ENCODE results near the gene ERBB4.
"Not testable (repeated sequence)": the region's sequence is repeated elsewhere in the genome, so short reads cannot be mapped to it uniquely, and the experiment has no call there.

The ERBB4 gene

DNA sequence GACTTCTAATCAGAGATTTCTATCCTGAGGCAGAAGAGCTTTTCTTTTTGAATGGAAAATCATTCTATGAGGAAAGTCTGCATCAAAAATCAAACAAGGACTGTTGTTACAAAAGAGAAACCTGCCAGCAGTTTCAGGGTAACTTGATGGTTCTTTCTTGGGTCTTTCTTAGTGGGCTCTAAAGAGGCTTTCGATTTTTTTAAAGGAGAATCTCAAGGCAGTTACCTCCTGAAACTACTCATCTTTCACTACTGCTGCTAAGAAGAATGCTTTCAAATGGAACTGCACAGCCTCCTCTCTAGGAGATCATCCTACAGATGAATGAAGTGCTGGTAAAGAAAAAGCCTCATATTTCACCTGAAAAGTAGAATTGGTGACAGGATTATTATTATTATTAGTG lies 272.3 kb downstream of the ERBB4 start:
- H3K9me3 ChIP-seq (ENCODE audit: control insufficient read depth, low read length): no peaks in the 10 kb centered on the region
- H3K27me3 ChIP-seq (ENCODE audit: control insufficient read depth, insufficient read depth, low read length): no peaks in the 10 kb centered on the region
- no peaks in the 10 kb centered on the region for H3K4me1 ChIP-seq (ENCODE audit: control insufficient read depth, insufficient read depth, low read length)
- no peak overlapping the region for H3K4me3 ChIP-seq (ENCODE audit: low read length)
- H3K36me3 ChIP-seq (ENCODE audit: control insufficient read depth, insufficient read depth, low read length): no peaks in the 10 kb centered on the region
- H3K9ac ChIP-seq (ENCODE audit: low read length): no peak overlapping the region

DNA sequence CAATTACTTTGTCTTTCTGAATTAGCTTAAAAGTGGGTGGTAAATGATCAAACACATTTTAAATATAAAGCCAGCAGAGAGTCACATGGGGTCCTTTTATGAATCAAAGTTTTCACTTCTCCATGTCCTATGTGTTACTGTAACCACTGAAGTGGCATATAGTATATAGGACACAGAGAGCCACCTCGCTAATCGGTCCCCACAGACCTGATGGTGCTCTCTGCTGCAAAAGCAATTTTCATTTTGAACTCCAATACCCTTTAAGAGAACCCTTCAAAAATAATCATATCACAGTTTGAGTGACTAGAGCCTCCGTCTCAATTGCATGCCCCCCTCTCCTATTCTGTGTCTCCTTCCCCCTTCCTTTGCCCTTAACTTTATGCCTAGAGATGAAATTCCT lies 272.8 kb downstream of the ERBB4 start:
- H3K36me3 ChIP-seq (ENCODE audit: control insufficient read depth, insufficient read depth, low read length): no peaks in the 10 kb centered on the region
- H3K4me1 ChIP-seq (ENCODE audit: control insufficient read depth, insufficient read depth, low read length): no peaks in the 10 kb centered on the region
- no peak overlapping the region for H3K4me3 ChIP-seq (ENCODE audit: low read length)
- H3K9ac ChIP-seq (ENCODE audit: low read length): no peak overlapping the region
- H3K9me3 ChIP-seq (ENCODE audit: control insufficient read depth, low read length): no peaks in the 10 kb centered on the region
- H3K27me3 ChIP-seq (ENCODE audit: control insufficient read depth, insufficient read depth, low read length): no peaks in the 10 kb centered on the region

DNA sequence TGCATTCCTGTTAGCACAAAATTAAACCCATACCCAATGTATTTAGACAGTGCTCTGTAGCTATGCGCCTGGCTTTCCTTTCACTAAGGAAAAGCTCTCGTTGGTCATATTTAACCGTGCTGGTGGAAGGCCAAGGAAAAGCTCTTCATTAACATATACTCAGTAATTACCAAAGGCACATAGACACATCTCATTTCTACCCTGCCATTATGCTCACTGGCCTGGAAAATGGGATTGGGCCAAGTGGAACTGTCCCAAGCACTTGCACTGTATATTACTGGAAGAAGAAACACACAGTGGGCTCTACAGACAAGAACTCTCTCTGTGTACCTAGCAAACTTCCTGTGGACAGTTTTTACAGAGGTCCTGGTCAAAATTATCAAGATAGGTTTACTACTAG lies 274.4 kb downstream of the ERBB4 start:
- Histone ChIP-seq H3K36me3 (ENCODE audit: control insufficient read depth, insufficient read depth, low read length) (no peaks in the 10 kb centered on the region), H3K9me3 (ENCODE audit: control insufficient read depth, low read length) (no peaks in the 10 kb centered on the region), H3K4me1 (ENCODE audit: control insufficient read depth, insufficient read depth, low read length) (no peaks in the 10 kb centered on the region), H3K9ac (ENCODE audit: low read length) (no peak overlapping the region), H3K27me3 (ENCODE audit: control insufficient read depth, insufficient read depth, low read length) (no peaks in the 10 kb centered on the region), H3K4me3 (ENCODE audit: low read length) (no peak overlapping the region)

DNA sequence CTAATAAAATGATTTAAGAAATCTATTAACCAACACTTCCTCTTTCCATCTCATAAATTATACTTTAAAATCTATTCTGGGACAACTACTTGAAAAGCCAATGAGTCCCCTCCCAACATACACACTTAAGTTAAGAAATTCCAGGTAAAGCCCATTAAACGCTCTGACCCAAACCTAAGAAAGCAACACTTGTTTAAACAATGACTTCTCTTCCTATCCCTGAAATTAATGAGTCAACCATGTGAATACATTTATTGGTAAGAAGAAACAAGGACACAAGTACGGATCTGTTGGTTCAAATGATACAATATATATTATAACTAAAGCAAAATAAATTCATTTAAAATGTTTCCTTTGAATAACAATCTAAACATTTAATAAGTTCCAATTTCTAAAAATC lies 279.4 kb downstream of the ERBB4 start:
- Histone ChIP-seq H3K9ac (ENCODE audit: low read length) (no peak overlapping the region), H3K4me1 (ENCODE audit: control insufficient read depth, insufficient read depth, low read length) (no peaks in the 10 kb centered on the region), H3K27me3 (ENCODE audit: control insufficient read depth, insufficient read depth, low read length) (no peaks in the 10 kb centered on the region), H3K36me3 (ENCODE audit: control insufficient read depth, insufficient read depth, low read length) (no peaks in the 10 kb centered on the region), H3K9me3 (ENCODE audit: control insufficient read depth, low read length) (no peaks in the 10 kb centered on the region), H3K4me3 (ENCODE audit: low read length) (no peak overlapping the region)

DNA sequence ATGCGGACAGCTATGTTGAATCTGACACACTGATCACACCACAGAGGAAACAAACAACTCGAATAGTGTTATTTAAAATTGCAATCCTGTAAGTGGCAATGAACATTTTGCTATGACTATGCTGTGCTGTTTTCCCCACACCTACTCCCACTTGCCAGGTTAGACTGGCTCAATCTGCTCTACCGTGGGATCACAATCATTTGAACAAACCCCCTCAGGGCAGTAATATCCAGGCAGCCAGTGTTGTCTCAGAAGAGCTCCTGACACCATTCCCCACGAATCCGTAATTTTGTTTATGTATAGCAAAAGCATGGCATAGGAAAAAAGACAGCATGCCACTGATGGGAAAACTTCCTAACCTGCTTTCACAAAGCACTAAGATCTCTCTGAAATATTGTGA lies 284.3 kb downstream of the ERBB4 start:
- Histone ChIP-seq H3K36me3 (ENCODE audit: control insufficient read depth, insufficient read depth, low read length) (no peaks in the 10 kb centered on the region), H3K4me3 (ENCODE audit: low read length) (no peak overlapping the region), H3K27me3 (ENCODE audit: control insufficient read depth, insufficient read depth, low read length) (no peaks in the 10 kb centered on the region), H3K9ac (ENCODE audit: low read length) (no peak overlapping the region), H3K9me3 (ENCODE audit: control insufficient read depth, low read length) (no peaks in the 10 kb centered on the region), H3K4me1 (ENCODE audit: control insufficient read depth, insufficient read depth, low read length) (no peaks in the 10 kb centered on the region)

DNA sequence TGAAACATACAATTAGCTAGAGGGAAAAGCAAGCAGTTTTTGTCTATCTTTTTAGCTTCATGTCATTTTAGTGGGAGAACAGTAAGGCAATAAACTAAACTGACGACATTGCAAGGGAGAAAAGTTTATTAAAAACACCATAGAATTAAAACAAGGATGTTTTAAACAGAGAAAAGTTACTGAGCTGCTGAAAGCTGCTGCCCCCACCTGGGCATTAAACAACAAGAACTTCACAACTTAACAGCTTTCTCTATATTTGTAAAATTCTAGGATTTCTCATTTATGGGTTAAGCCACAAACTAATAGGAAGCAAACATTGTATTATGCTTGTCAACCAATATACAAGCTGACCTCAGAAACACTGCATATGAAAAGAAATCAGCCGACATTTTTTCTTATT lies 289.2 kb downstream of the ERBB4 start:
- Histone ChIP-seq H3K4me3 (ENCODE audit: low read length) (no peak overlapping the region), H3K9me3 (ENCODE audit: control insufficient read depth, low read length) (no peaks in the 10 kb centered on the region), H3K27me3 (ENCODE audit: control insufficient read depth, insufficient read depth, low read length) (no peaks in the 10 kb centered on the region), H3K36me3 (ENCODE audit: control insufficient read depth, insufficient read depth, low read length) (no peaks in the 10 kb centered on the region), H3K9ac (ENCODE audit: low read length) (no peak overlapping the region), H3K4me1 (ENCODE audit: control insufficient read depth, insufficient read depth, low read length) (no peaks in the 10 kb centered on the region)

DNA sequence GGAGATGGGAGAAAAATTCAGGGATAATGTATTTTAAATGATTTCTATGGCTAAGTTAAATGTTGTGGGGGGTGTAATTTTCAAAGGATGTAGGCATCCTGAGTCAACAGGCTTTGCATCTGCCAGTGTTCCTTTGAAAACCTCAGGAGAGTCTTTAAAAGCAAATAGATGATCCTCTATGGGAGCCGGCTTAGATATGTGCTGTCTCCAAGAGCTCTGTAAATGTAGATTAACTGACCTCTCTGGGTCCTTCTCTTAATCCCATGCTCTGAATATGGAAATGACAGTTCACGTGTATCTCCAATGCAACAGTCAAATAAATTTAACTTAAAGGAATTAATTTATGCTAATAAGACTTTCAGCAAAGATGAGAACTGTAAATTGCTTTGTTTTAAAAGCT lies 292.7 kb downstream of the ERBB4 start:
- Histone ChIP-seq H3K36me3 (ENCODE audit: control insufficient read depth, insufficient read depth, low read length) (no peaks in the 10 kb centered on the region), H3K4me3 (ENCODE audit: low read length) (no peak overlapping the region), H3K27me3 (ENCODE audit: control insufficient read depth, insufficient read depth, low read length) (no peaks in the 10 kb centered on the region), H3K9ac (ENCODE audit: low read length) (no peak overlapping the region), H3K9me3 (ENCODE audit: control insufficient read depth, low read length) (no peaks in the 10 kb centered on the region), H3K4me1 (ENCODE audit: control insufficient read depth, insufficient read depth, low read length) (no peaks in the 10 kb centered on the region)

DNA sequence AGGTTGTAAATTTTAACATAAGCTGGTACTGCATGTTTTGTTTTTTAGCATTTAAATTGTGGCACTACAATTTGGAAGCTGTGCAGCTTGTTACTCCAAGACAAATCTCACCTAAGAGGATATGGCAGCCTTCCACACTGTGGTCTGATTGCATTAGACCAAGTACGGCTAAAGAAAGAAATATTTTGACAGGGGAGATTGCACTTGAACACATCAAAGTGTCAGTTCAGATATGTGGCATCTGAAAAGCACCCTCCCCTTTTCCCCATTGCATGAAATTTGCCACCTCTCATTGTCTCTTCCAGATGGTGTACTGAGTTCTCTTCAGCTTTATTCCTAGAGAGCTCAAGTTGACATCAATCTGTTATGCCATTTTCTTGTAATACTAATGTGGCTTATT lies 295.9 kb downstream of the ERBB4 start:
- Histone ChIP-seq H3K4me3 (ENCODE audit: low read length) (no peak overlapping the region), H3K36me3 (ENCODE audit: control insufficient read depth, insufficient read depth, low read length) (no peaks in the 10 kb centered on the region), H3K27me3 (ENCODE audit: control insufficient read depth, insufficient read depth, low read length) (no peaks in the 10 kb centered on the region), H3K4me1 (ENCODE audit: control insufficient read depth, insufficient read depth, low read length) (no peaks in the 10 kb centered on the region), H3K9ac (ENCODE audit: low read length) (no peak overlapping the region), H3K9me3 (ENCODE audit: control insufficient read depth, low read length) (no peaks in the 10 kb centered on the region)

DNA sequence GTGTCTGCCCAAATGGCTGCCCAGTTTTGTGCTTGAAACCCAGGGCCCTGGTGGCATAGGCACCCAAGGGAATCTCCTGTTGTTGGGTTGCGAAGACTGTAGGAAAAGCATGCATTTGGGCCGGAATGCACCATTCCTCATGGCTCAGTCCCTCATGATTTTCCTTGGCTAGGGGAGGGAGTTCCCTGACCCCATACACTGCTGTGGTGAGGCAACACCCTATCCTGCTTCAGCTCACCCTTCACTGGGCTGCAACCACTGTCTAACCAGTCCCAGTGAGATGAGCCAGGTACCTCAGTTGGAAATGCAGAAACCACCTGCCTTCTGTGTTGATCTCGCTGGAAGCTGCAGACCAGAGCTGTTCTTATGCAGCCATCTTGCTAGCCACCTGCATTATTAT lies 300.4 kb downstream of the ERBB4 start:
- not testable (repeated sequence) for H3K36me3 ChIP-seq (ENCODE audit: control insufficient read depth, insufficient read depth, low read length); H3K4me3 ChIP-seq (ENCODE audit: low read length); H3K9ac ChIP-seq (ENCODE audit: low read length); H3K9me3 ChIP-seq (ENCODE audit: control insufficient read depth, low read length); H3K4me1 ChIP-seq (ENCODE audit: control insufficient read depth, insufficient read depth, low read length); H3K27me3 ChIP-seq (ENCODE audit: control insufficient read depth, insufficient read depth, low read length)

DNA sequence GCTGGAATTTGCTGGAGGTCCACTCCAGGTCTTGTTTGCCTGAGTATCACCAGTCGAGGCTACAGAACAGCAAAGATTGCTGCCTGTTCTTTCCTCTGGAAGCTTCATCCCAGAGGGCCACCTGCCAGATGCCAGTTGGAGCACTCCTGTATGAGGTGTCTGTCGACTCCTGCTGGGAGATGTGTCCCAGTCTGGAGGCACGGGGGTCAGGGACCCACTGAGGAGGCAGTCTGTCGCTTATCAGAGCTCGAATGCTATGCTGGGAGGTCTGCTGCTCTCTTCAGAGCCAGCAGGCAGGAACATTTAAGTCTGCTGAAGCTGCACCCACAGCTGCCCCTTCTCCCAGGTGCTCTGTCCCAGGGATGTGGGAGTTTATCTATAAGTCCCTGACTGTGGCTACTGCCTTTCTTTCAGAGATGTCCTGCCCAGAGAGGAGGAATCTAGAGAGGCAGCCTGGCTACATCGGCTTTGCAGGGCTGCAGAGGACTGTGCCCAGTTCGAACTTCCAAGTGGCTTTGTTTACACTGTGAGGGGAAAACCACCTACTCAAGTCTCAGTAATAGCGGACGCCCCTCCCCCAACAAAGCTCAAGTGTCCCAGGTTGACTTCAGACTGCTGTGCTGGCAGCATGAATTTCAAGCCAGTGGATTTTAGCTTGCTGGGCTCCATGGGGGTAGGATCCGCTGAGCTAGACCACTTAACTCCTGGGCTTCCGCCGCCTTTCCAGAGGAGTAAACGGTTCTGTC lies 301.1 kb downstream of the ERBB4 start:
- Histone ChIP-seq H3K27me3 (ENCODE audit: control insufficient read depth, insufficient read depth, low read length) (no peaks in the 10 kb centered on the region), H3K9me3 (ENCODE audit: control insufficient read depth, low read length) (no peaks in the 10 kb centered on the region), H3K4me3 (ENCODE audit: low read length) (no peak overlapping the region), H3K36me3 (ENCODE audit: control insufficient read depth, insufficient read depth, low read length) (no peaks in the 10 kb centered on the region), H3K4me1 (ENCODE audit: control insufficient read depth, insufficient read depth, low read length) (no peaks in the 10 kb centered on the region), H3K9ac (ENCODE audit: low read length) (no peak overlapping the region)

DNA sequence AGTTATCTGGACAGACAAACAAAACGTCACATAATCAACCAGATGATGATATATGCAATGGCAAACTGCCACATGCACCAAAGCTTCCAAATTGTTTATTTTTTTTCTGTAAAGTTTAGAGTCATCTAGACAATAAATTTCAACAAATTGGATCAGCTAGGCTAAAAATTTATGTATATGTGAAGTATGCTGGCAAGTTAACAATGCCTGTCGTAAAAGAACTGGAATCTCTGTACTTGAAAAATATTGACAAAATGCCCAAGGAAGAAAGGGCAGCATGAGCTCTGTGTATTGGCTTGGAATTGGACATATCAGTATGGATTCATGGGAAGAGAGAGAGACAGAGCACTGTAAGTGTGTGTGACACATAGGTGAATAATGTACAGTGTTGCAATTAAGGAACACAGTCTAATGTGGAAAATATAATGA lies 309.8 kb downstream of the ERBB4 start:
- Histone ChIP-seq H3K4me1 (ENCODE audit: control insufficient read depth, insufficient read depth, low read length) (no peaks in the 10 kb centered on the region), H3K4me3 (ENCODE audit: low read length) (no peak overlapping the region), H3K27me3 (ENCODE audit: control insufficient read depth, insufficient read depth, low read length) (no peaks in the 10 kb centered on the region), H3K9ac (ENCODE audit: low read length) (no peak overlapping the region), H3K9me3 (ENCODE audit: control insufficient read depth, low read length) (no peaks in the 10 kb centered on the region), H3K36me3 (ENCODE audit: control insufficient read depth, insufficient read depth, low read length) (no peaks in the 10 kb centered on the region)

DNA sequence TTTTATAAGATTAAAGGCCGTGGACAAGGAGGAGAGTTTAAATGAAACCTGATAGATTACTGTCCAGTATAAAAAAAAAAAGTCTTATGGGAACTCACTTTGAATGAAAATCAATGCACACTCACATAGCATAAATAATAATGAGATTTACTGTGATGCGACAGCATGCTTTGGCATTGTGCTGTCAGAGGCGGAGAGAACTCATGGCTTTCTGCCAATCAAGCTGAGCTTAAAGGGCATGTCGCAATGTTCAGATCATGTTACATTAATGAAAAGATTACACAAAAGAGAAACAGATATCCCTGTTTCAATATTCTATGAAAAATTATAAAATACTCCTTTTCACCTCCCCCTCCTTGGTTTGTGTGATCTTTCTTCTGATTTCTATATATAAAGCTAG lies 310.8 kb downstream of the ERBB4 start:
- Histone ChIP-seq H3K4me3 (ENCODE audit: low read length) (no peak overlapping the region), H3K36me3 (ENCODE audit: control insufficient read depth, insufficient read depth, low read length) (no peaks in the 10 kb centered on the region), H3K4me1 (ENCODE audit: control insufficient read depth, insufficient read depth, low read length) (no peaks in the 10 kb centered on the region), H3K9me3 (ENCODE audit: control insufficient read depth, low read length) (no peaks in the 10 kb centered on the region), H3K27me3 (ENCODE audit: control insufficient read depth, insufficient read depth, low read length) (no peaks in the 10 kb centered on the region), H3K9ac (ENCODE audit: low read length) (no peak overlapping the region)

DNA sequence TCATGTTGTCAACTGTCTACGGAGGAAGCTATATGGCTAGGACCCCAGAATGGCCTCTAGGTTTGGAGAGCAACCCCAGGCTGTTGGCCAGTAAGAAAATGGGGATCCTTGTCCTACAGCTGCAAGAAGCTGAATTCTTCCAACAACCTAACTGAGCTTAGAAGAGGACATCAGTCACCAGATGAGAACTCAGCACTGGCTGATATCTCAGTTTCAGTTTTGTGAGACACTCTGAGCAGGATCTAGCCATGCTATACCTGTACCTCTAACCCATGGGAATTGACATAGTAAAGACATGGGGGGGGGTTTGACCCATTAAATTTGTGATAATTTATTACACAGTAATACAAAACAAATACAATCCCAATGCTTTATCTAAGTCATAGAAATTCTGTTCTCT lies 312.5 kb downstream of the ERBB4 start:
- H3K27me3 ChIP-seq (ENCODE audit: control insufficient read depth, insufficient read depth, low read length): no peaks in the 10 kb centered on the region
- H3K9me3 ChIP-seq (ENCODE audit: control insufficient read depth, low read length): no peaks in the 10 kb centered on the region
- no peaks in the 10 kb centered on the region for H3K4me1 ChIP-seq (ENCODE audit: control insufficient read depth, insufficient read depth, low read length)
- H3K9ac ChIP-seq (ENCODE audit: low read length): no peak overlapping the region
- no peak overlapping the region for H3K4me3 ChIP-seq (ENCODE audit: low read length)
- H3K36me3 ChIP-seq (ENCODE audit: control insufficient read depth, insufficient read depth, low read length): no peaks in the 10 kb centered on the region
